Measurements from ENCODE around the gene RBM4. TPM values are rescaled to one million over a fixed set of nuclear protein-coding genes. Genes with fewer than 3 reads are reported as not detected.

The RBM4 gene
- total RNA-seq, 4 donors from 2014 or later, result 66.5 to 193 (median 68.8) TPM

- Histone ChIP-seq H3K4me1 (peaks cover 0 to 3% (median 0%) of the 10 kb centered on the region in 4 donors), H3K27ac (no peak overlapping the region), H3K4me3 (no peak overlapping the region), H3K36me3 (no peaks in the 10 kb centered on the region), H3K27me3 (no peaks in the 10 kb centered on the region), H3K9me3 (no peaks in the 10 kb centered on the region)
- WGBS, 2 donors (ENCODE audit: low coverage in 1 of 2), result 92 to 95% methylated on average over 10 to 37 of the region's 38 CpGs
- in situ Hi-C loops (cut with MboI; ENCODE audit: low pct_ligation_motif_present in 1 of 4, low pct_unique_long_range_greater_than_20kb in 1 of 4, low sequenced_read_pairs in 3 of 4) (loop anchor here in 3 of 4 donors (5.0 to 10.0 kb wide), 2 partner anchors 141 to 143 kb away; no protein-coding TSS in a partner anchor), intact Hi-C loops (cut with DNase I; ENCODE audit: low total_unique reads) (no loop called here)
- no peak for DNase-seq
- no peak for TF ChIP-seq POLR2A (IDR thresholded peaks at IDR 0.05)
- TF ChIP-seq EP300 (IDR thresholded peaks at IDR 0.05; ENCODE audit: low read depth), result no peak
- no peak for TF ChIP-seq CTCF (IDR thresholded peaks at IDR 0.05)
- TF ChIP-seq POLR2AphosphoS5 (IDR thresholded peaks at IDR 0.05), result no peak
Measured at GRCh38 chr11:66691311-66691980, 52.9 kb downstream of the RBM4 start.

- Histone ChIP-seq H3K4me3 (no peak overlapping the region), H3K27me3 (no peaks in the 10 kb centered on the region), H3K36me3 (no peaks in the 10 kb centered on the region), H3K4me1 (peaks cover 0 to 3% (median 0%) of the 10 kb centered on the region in 4 donors), H3K27ac (no peak overlapping the region), H3K9me3 (no peaks in the 10 kb centered on the region)
- in situ Hi-C loops (cut with MboI; ENCODE audit: low pct_ligation_motif_present in 1 of 4, low pct_unique_long_range_greater_than_20kb in 1 of 4, low sequenced_read_pairs in 3 of 4) (loop anchor here in 3 of 4 donors (5.0 to 10.0 kb wide), 2 partner anchors 140 to 142 kb away; no protein-coding TSS in a partner anchor), intact Hi-C loops (cut with DNase I; ENCODE audit: low total_unique reads) (no loop called here)
- TF ChIP-seq POLR2AphosphoS5 (IDR thresholded peaks at IDR 0.05) (no peak), POLR2A (IDR thresholded peaks at IDR 0.05) (no peak), CTCF (IDR thresholded peaks at IDR 0.05) (no peak), EP300 (IDR thresholded peaks at IDR 0.05; ENCODE audit: low read depth) (no peak)
- WGBS, 2 donors (ENCODE audit: low coverage in 1 of 2), result 92% methylated on average over 18 of the region's 18 CpGs; no CpG with 5 or more reads in 1 of the 2 donors
- no peak for DNase-seq
Measured at GRCh38 chr11:66692446-66692845, 53.9 kb downstream of the RBM4 start.

GRCh38 chr11:66692871-66693331 lies 54.4 kb downstream of the RBM4 start:
- Histone ChIP-seq H3K9me3 (no peaks in the 10 kb centered on the region), H3K4me3 (no peak overlapping the region), H3K27ac (no peak overlapping the region), H3K36me3 (no peaks in the 10 kb centered on the region), H3K27me3 (no peaks in the 10 kb centered on the region), H3K4me1 (peaks cover 0 to 3% (median 0%) of the 10 kb centered on the region in 4 donors)
- TF ChIP-seq POLR2A (IDR thresholded peaks at IDR 0.05) (no peak), POLR2AphosphoS5 (IDR thresholded peaks at IDR 0.05) (no peak), CTCF (IDR thresholded peaks at IDR 0.05) (no peak), EP300 (IDR thresholded peaks at IDR 0.05; ENCODE audit: low read depth) (no peak)
- WGBS, 2 donors (ENCODE audit: low coverage in 1 of 2), result 90% methylated on average over 20 of the region's 20 CpGs; no CpG with 5 or more reads in 1 of the 2 donors
- in situ Hi-C loops (cut with MboI; ENCODE audit: low pct_ligation_motif_present in 1 of 4, low pct_unique_long_range_greater_than_20kb in 1 of 4, low sequenced_read_pairs in 3 of 4) (loop anchor here in 3 of 4 donors (5.0 to 10.0 kb wide), 2 partner anchors 139 to 142 kb away; no protein-coding TSS in a partner anchor), intact Hi-C loops (cut with DNase I; ENCODE audit: low total_unique reads) (no loop called here)
- DNase-seq, result no peak

- WGBS, 2 donors (ENCODE audit: low coverage in 1 of 2), result 87% methylated on average over 15 of the region's 15 CpGs; no CpG with 5 or more reads in 1 of the 2 donors
- no peaks in the 10 kb centered on the region for H3K36me3 ChIP-seq
- intact Hi-C loops (cut with DNase I; ENCODE audit: low total_unique reads) (no loop called here), in situ Hi-C loops (cut with MboI; ENCODE audit: low pct_ligation_motif_present in 1 of 4, low pct_unique_long_range_greater_than_20kb in 1 of 4, low sequenced_read_pairs in 3 of 4) (loop anchor here in 3 of 4 donors (5.0 to 10.0 kb wide), 2 partner anchors 139 to 141 kb away; no protein-coding TSS in a partner anchor)
- TF ChIP-seq POLR2A (IDR thresholded peaks at IDR 0.05), result no peak
- no peak for TF ChIP-seq EP300 (IDR thresholded peaks at IDR 0.05; ENCODE audit: low read depth)
- no peak for TF ChIP-seq POLR2AphosphoS5 (IDR thresholded peaks at IDR 0.05)
- TF ChIP-seq CTCF (IDR thresholded peaks at IDR 0.05), result no peak
- DNase-seq, result no peak
- no peaks in the 10 kb centered on the region for H3K27me3 ChIP-seq
- no peak overlapping the region for H3K27ac ChIP-seq
- no peak overlapping the region for H3K4me3 ChIP-seq
- peaks cover 0 to 3% (median 0%) of the 10 kb centered on the region in 4 donors for H3K4me1 ChIP-seq
- H3K9me3 ChIP-seq, result no peaks in the 10 kb centered on the region
Measured at GRCh38 chr11:66693356-66694055, 55.0 kb downstream of the RBM4 start.

All from transverse colon (tissue), 4 donors.